Measurements from ENCODE around the gene NENF.

DNA sequence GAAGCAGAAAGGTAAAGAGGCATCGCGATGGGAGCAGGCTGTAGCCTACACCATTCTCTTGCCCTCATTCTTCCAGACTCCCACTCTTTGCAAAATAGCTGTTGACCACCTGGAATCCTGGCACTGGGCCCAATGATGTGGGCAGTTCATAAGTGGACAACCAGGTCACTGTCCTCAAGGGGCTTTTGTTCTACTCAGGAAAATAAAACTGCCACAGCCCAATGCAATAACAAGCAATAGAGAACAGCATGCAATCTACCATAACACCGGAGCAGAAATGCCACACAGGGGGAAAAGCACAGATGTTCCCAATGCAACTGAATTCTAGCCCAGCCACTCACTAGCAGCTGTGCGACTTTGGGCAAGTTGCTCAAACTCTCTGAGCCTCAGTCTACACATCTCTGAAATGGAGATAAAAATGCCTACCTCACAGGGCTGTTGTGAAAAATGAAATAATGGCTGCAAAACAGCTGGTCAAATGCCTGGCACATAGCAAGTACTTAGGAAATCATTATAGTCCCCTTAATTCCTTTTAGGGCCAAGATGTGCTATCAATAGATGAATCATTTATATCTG lies 56.7 kb downstream of the NENF start:
- TF ChIP-seq, protein P1, sequence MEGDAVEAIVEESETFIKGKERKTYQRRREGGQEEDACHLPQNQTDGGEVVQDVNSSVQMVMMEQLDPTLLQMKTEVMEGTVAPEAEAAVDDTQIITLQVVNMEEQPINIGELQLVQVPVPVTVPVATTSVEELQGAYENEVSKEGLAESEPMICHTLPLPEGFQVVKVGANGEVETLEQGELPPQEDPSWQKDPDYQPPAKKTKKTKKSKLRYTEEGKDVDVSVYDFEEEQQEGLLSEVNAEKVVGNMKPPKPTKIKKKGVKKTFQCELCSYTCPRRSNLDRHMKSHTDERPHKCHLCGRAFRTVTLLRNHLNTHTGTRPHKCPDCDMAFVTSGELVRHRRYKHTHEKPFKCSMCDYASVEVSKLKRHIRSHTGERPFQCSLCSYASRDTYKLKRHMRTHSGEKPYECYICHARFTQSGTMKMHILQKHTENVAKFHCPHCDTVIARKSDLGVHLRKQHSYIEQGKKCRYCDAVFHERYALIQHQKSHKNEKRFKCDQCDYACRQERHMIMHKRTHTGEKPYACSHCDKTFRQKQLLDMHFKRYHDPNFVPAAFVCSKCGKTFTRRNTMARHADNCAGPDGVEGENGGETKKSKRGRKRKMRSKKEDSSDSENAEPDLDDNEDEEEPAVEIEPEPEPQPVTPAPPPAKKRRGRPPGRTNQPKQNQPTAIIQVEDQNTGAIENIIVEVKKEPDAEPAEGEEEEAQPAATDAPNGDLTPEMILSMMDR (IDR thresholded peaks at IDR 0.05; ENCODE audit: low read length) = no peak
- no peak for TF ChIP-seq EZH2 (IDR thresholded peaks at IDR 0.05; ENCODE audit: borderline replicate concordance, low read length)
